HCT116 (cell line): ENCODE results near the gene FOXO6. TPM values are rescaled to one million over a fixed set of nuclear protein-coding genes. Genes with fewer than 3 reads are reported as not detected.

ENCODE experiments used
- ATAC-seq: fragments of 200-7000 bp; cut with Tn5 transposase; 2 replicates; pipeline ENCODE4 v1.9.1; 2020; ENCODE audit warnings: mild to moderate bottlenecking, moderate library complexity
- BruUV-seq: library from RNA; stranded (reverse); fragments of 400-500 nt; replicated peaks from 2 replicates; lab custom pipeline; 2021; lab: Mats Ljungman, UMichigan
- CTCF ChIA-PET: fragments of 300-600 bp; sonication (Branson Sonifier 250); formaldehyde crosslinking; loops from one replicate; lab custom pipeline; 2021; ENCODE audit warnings: antibody characterized with exemption; lab: Charles Lee
- POLR2A ChIA-PET: fragments of 300-600, 350-600 bp; sonication (Branson Sonifier 250); formaldehyde crosslinking; loops from one replicate; lab custom pipeline; 2021; ENCODE audit warnings: antibody characterized with exemption; lab: Charles Lee
- RAD21 ChIA-PET, 2 experiments: fragments of 300-600 bp; sonication (Branson Sonifier 250); formaldehyde crosslinking; loops; one replicate each; lab custom pipeline; 2023; ENCODE audit warnings: low total read pairs in 2 of 2; ENCODE audit not compliant: uncharacterized antibody in 2 of 2, unreplicated experiment in 2 of 2, low non-redundant PET in 1 of 2; lab: Charles Lee
- DNase-seq: peaks from one replicate; pipeline ENCODE4 v3.0.0-alpha.2; 2010; ENCODE audit warnings: low read depth, low spot score
- H2AFZ ChIP-seq: fragments of 200-600 bp; shearing (Covaris generic), sonication (generic); 2 replicates; pipeline ENCODE4 v1.6.1; 2017; ENCODE audit warnings: low read depth, mixed run types, mixed read lengths, antibody characterized with exemption, low read length; ENCODE audit not compliant: poor library complexity, severe bottlenecking
- H3K27ac ChIP-seq: 2 replicates; pipeline ENCODE4 v1.5.1; 2012; ENCODE audit warnings: low read depth, low read length
- H3K27me3 ChIP-seq: fragments of 200-600 bp; sonication (generic); 2 replicates; pipeline ENCODE4 v1.6.1; 2016; ENCODE audit warnings: mixed run types, low read length, mixed read lengths; ENCODE audit not compliant: insufficient read depth
- H3K36me3 ChIP-seq, 2 experiments: fragments of 200-500 bp in 1 of 2; fragments of 200-600 bp in 1 of 2; sonication (Bioruptor generic) in 1 of 2; sonication (generic) in 1 of 2; 2 replicates each; pipeline versions ENCODE4 v1.5.1 to v1.6.1; 2014 to 2016; ENCODE audit warnings: low read length in 2 of 2, inconsistent platforms in 1 of 2, mixed read lengths in 1 of 2, mixed run types in 1 of 2; ENCODE audit not compliant: insufficient read depth in 2 of 2, control insufficient read depth in 1 of 2
- H3K4me1 ChIP-seq, 2 experiments: fragments of 200-600 bp in 1 of 2; sonication (generic) in 1 of 2; 2 replicates each; pipeline versions ENCODE4 v1.5.1 to v1.6.1; 2012 to 2017; ENCODE audit warnings: low read length in 2 of 2, inconsistent platforms in 1 of 2, mild to moderate bottlenecking in 1 of 2, mixed read lengths in 1 of 2, mixed run types in 1 of 2, moderate library complexity in 1 of 2; ENCODE audit not compliant: insufficient read depth in 2 of 2, control insufficient read depth in 1 of 2
- H3K4me2 ChIP-seq: fragments of 200-600 bp; sonication (generic); 2 replicates; pipeline ENCODE4 v1.6.1; 2017; ENCODE audit warnings: mixed run types, low read length, mixed read lengths
- H3K4me3 ChIP-seq, 2 experiments: fragments of 200-600 bp in 1 of 2; sonication (generic) in 1 of 2; replicated peaks in 1 of 2; 2 replicates each; pipeline ENCODE4 v1.5.1; 2011 to 2016; ENCODE audit warnings: low read length in 2 of 2, control low read depth in 1 of 2, low read depth in 1 of 2, mild to moderate bottlenecking in 1 of 2, mixed read lengths in 1 of 2, mixed run types in 1 of 2
- H3K79me2 ChIP-seq: fragments of 200-600 bp; sonication (generic); 2 replicates; pipeline ENCODE4 v1.6.1; 2017; ENCODE audit warnings: mild to moderate bottlenecking, mixed run types, low read length, moderate library complexity, mixed read lengths; ENCODE audit not compliant: insufficient read depth
- H3K9ac ChIP-seq: fragments of 200-600 bp; sonication (generic); 2 replicates; pipeline ENCODE4 v1.6.1; 2016; ENCODE audit warnings: low read length, mixed read lengths
- H3K9me2 ChIP-seq: fragments of 200-600 bp; sonication (generic), shearing (Covaris generic); 2 replicates; pipeline ENCODE4 v1.6.1; 2017; ENCODE audit warnings: mixed run types, mild to moderate bottlenecking, moderate library complexity; ENCODE audit not compliant: insufficient read depth
- H3K9me3 ChIP-seq, 2 experiments: fragments of 200-500 bp in 1 of 2; fragments of 200-600 bp in 1 of 2; sonication (Bioruptor generic) in 1 of 2; sonication (generic) in 1 of 2; 2 replicates each; pipeline ENCODE4 v1.6.1; 2014 to 2017; ENCODE audit warnings: low read length in 2 of 2, mixed read lengths in 2 of 2, inconsistent platforms in 1 of 2, low read depth in 1 of 2, mild to moderate bottlenecking in 1 of 2, mixed run types in 1 of 2, moderate library complexity in 1 of 2; ENCODE audit not compliant: control insufficient read depth in 1 of 2, insufficient read depth in 1 of 2
- H4K20me1 ChIP-seq: fragments of 200-600 bp; sonication (generic), shearing (Covaris generic); 2 replicates; pipeline ENCODE4 v1.6.1; 2017; ENCODE audit warnings: mixed run types, mild to moderate bottlenecking, moderate library complexity; ENCODE audit not compliant: insufficient read depth
- ATF3 ChIP-seq: IDR thresholded peaks from 2 replicates; pipeline ENCODE4 v1.6.1; 2012
- CEBPB ChIP-seq: IDR thresholded peaks from 2 replicates; pipeline ENCODE4 v1.6.1; 2012; ENCODE audit warnings: low read depth
- ELF1 ChIP-seq: IDR thresholded peaks from 2 replicates; pipeline ENCODE4 v1.6.1; 2012; ENCODE audit warnings: low read depth, borderline replicate concordance
- JUND ChIP-seq: IDR thresholded peaks from 2 replicates; pipeline ENCODE4 v1.6.1; 2012
- MAX ChIP-seq: IDR thresholded peaks from 2 replicates; pipeline ENCODE4 v1.6.1; 2012
- POLR2AphosphoS5 ChIP-seq: IDR thresholded peaks from 2 replicates; pipeline ENCODE4 v1.6.1; 2011; ENCODE audit warnings: mild to moderate bottlenecking, low read depth, low read length, moderate library complexity
- REST ChIP-seq: IDR thresholded peaks from 2 replicates; pipeline ENCODE4 v1.6.1; 2012; ENCODE audit warnings: low read depth
- SIN3A ChIP-seq: IDR thresholded peaks from 2 replicates; pipeline ENCODE4 v1.6.1; 2012; ENCODE audit warnings: low read depth
- ZNF274 ChIP-seq: fragments of 200-500 bp; sonication (Bioruptor generic); IDR thresholded peaks from 2 replicates; pipeline ENCODE4 v1.6.1; 2014; ENCODE audit warnings: mild to moderate bottlenecking, low read depth, low read length, inconsistent platforms
- intact Hi-C: fragments of 100-400 bp; cut with micrococcal nuclease; formaldehyde crosslinking; loops from 2 replicates; pipeline ENCODE4 v1.10.0; 2022
- total RNA-seq: library from RNA; stranded (reverse); gene quantifications from one replicate; pipeline ENCODE4 v1.2.1, GENCODE V29; 2021; ENCODE audit not compliant: unreplicated experiment

The FOXO6 gene
- total RNA-seq, 1 experiment from 2014 or later, result 7.0 TPM

- Histone ChIP-seq H2AFZ (no peak overlapping the region), H3K36me3 (no peaks in the 10 kb centered on the region), H3K79me2 (no peaks in the 10 kb centered on the region), H3K4me2 (no peak overlapping the region), H3K27me3 (no peaks in the 10 kb centered on the region), H4K20me1 (no peaks in the 10 kb centered on the region), H3K4me3 (no peak overlapping the region), H3K9me2 (no peaks in the 10 kb centered on the region), H3K4me1 (peaks cover 0 to 13% of the 10 kb centered on the region in 2 experiments; a peak in 2 of 4 replicates), H3K27ac (no peak overlapping the region), H3K9me3 (no peaks in the 10 kb centered on the region), H3K9ac (no peak overlapping the region)
- DNase-seq, result no peak
- RAD21 ChIA-PET, result no interaction called here
- BruUV-seq, result no TSS peak
- POLR2A ChIA-PET, result no interaction called here
- TF ChIP-seq ZNF274 (no peak), JUND (no peak), CEBPB (no peak), ELF1 (no peak), POLR2AphosphoS5 (no peak), SIN3A (no peak), MAX (no peak), ATF3 (no peak)
- no peak for ATAC-seq
- intact Hi-C loops, result no loop called here
- CTCF ChIA-PET, result no interaction called here
Measured at GRCh38 chr1:41318135-41318534, 43.1 kb upstream of the FOXO6 start.

GRCh38 chr1:41319106-41319755, 42.0 kb upstream of the FOXO6 start:
- Histone ChIP-seq H2AFZ (no peak overlapping the region), H3K9me3 (no peaks in the 10 kb centered on the region), H4K20me1 (no peaks in the 10 kb centered on the region), H3K79me2 (no peaks in the 10 kb centered on the region), H3K9me2 (no peaks in the 10 kb centered on the region), H3K9ac (no peak overlapping the region), H3K4me2 (no peak overlapping the region), H3K36me3 (no peaks in the 10 kb centered on the region), H3K27ac (no peak overlapping the region), H3K4me1 (peaks cover 0 to 14% of the 10 kb centered on the region in 2 experiments; a peak in 2 of 4 replicates), H3K4me3 (no peak overlapping the region), H3K27me3 (no peaks in the 10 kb centered on the region)
- DNase-seq, result no peak
- no peak for ATAC-seq
- ChIA-PET RAD21 (no interaction called here), POLR2A (no interaction called here), CTCF (no interaction called here)
- intact Hi-C loops, result no loop called here
- TF ChIP-seq JUND (no peak), SIN3A (no peak), REST (no peak), ATF3 (no peak)
- no TSS peak for BruUV-seq
